Left lung (tissue), 10 donors: Measurements from ENCODE around the gene CD74. TPM values are rescaled to one million over a fixed set of nuclear protein-coding genes. Genes with fewer than 3 reads are reported as not detected.
"Not testable (repeated sequence)": the region's sequence is repeated elsewhere in the genome, so short reads cannot be mapped to it uniquely, and the experiment has no call there.

Experiments
- ATAC-seq: fragments of 200-7000 bp; cut with Tn5 transposase; one replicate; pipeline ENCODE4 v1.9.1; 2020; ENCODE audit warnings: moderate library complexity
- DNase-seq, 4 donors: peaks; one replicate each; pipeline ENCODE4 v3.0.0-alpha.2; 2013 to 2020
- H3K27ac ChIP-seq, 2 donors: fragments of 200-600 bp; sonication (generic) in 1 of 2; one replicate each; pipeline versions ENCODE4 v1.5.0 to v1.8.0; 2020 to 2021
- H3K27me3 ChIP-seq, 2 donors: fragments of 200-600 bp; sonication (generic) in 1 of 2; one replicate each; pipeline versions ENCODE4 v1.5.0 to v1.8.0; 2020 to 2021
- H3K36me3 ChIP-seq, 2 donors: fragments of 200-600 bp; sonication (generic) in 1 of 2; one replicate each; pipeline versions ENCODE4 v1.5.0 to v1.8.0; 2020 to 2021
- H3K4me1 ChIP-seq, 2 donors: fragments of 200-600 bp; one replicate each; pipeline ENCODE4 v1.8.0; 2021
- H3K4me3 ChIP-seq, 2 donors: fragments of 200-600 bp; sonication (generic) in 1 of 2; one replicate each; pipeline versions ENCODE4 v1.5.0 to v1.8.0; 2020 to 2021; ENCODE audit warnings: mild to moderate bottlenecking in 1 of 2
- H3K9me3 ChIP-seq, 2 donors: fragments of 200-600 bp; sonication (generic) in 1 of 2; one replicate each; pipeline versions ENCODE4 v1.5.0 to v1.8.0; 2020 to 2021
- CTCF ChIP-seq, 2 donors: fragments of 200-600 bp; sonication (generic) in 1 of 2; IDR thresholded peaks; one replicate each; pipeline versions ENCODE4 v1.5.0 to v1.8.0; 2021; ENCODE audit warnings: antibody characterized with exemption in 2 of 2
- intact Hi-C, 2 donors: fragments of 100-400 bp; cut with DNase I; formaldehyde crosslinking; loops; one replicate each; pipeline versions ENCODE4 v1.11.2 to v1.14.2; 2022
- polyA plus RNA-seq, 6 donors: library from polyadenylated mRNA; unstranded; fragments of 120-200 nt; gene quantifications; one replicate each; pipeline ENCODE4 v1.2.1, GENCODE V29; 2013; ENCODE audit not compliant: insufficient read length in 6 of 6
- total RNA-seq, 2 donors: library from RNA; stranded (reverse); fragmentation: NEBNext Ultra II Directional; extraction: Animal tissue kit (Norgen Biotek cat#: 25700); gene quantifications; one replicate each; pipeline ENCODE4 v1.2.1, GENCODE V29; 2021
- donor health status: DM: no; HTN: yes; CAD: no.
- donor health status: DM: no; HTN: no; CAD: no.

Gene CD74
- total and polyA plus RNA-seq, 8 donors: 143 to 2,212 (median 189) TPM

GRCh38 chr5:150458802-150459557 lies 46.3 kb upstream of the CD74 start:
- H3K36me3 ChIP-seq: no peaks in the 10 kb centered on the region
- H3K4me1 ChIP-seq: peaks cover 0 to 43% of the 10 kb centered on the region in 2 donors
- H3K9me3 ChIP-seq: no peaks in the 10 kb centered on the region
- no peak overlapping the region for H3K4me3 ChIP-seq
- TF ChIP-seq CTCF (IDR thresholded peaks at IDR 0.05): peak; percentile 78 to 88
- ATAC-seq: peak; percentile 98
- peak in 3 of 4 donors; percentile 76 to 95 (median 76) for DNase-seq
- H3K27me3 ChIP-seq: no peaks in the 10 kb centered on the region
- intact Hi-C loops: loop anchor here in 1 of 2 donors (5.0 kb wide), 2 partner anchors 83 to 198 kb away; no protein-coding TSS in a partner anchor
- no peak overlapping the region for H3K27ac ChIP-seq

GRCh38 chr5:150457562-150458240 lies 45.0 kb upstream of the CD74 start:
- H3K36me3 ChIP-seq: no peaks in the 10 kb centered on the region
- no peaks in the 10 kb centered on the region for H3K27me3 ChIP-seq
- no peak for TF ChIP-seq CTCF (IDR thresholded peaks at IDR 0.05)
- H3K9me3 ChIP-seq: no peaks in the 10 kb centered on the region
- H3K4me1 ChIP-seq: peaks cover 0 to 51% of the 10 kb centered on the region in 2 donors
- intact Hi-C loops: loop anchor here in 1 of 2 donors (5.0 kb wide), 2 partner anchors 85 to 200 kb away; no protein-coding TSS in a partner anchor
- DNase-seq (no peak), ATAC-seq (no peak)
- no peak overlapping the region for H3K4me3 ChIP-seq
- peak overlapping the region in 1 of 2 donors; percentile 62 for H3K27ac ChIP-seq

GRCh38 chr5:150457121-150457520 lies 44.4 kb upstream of the CD74 start:
- Histone ChIP-seq H3K27ac (peak overlapping the region in 1 of 2 donors; percentile 62), H3K27me3 (no peaks in the 10 kb centered on the region), H3K9me3 (no peaks in the 10 kb centered on the region), H3K36me3 (no peaks in the 10 kb centered on the region), H3K4me3 (no peak overlapping the region), H3K4me1 (peaks cover 0 to 51% of the 10 kb centered on the region in 2 donors)
- DNase-seq (no peak), ATAC-seq (no peak)
- TF ChIP-seq CTCF (IDR thresholded peaks at IDR 0.05): no peak
- intact Hi-C loops: loop anchor here in 1 of 2 donors (5.0 kb wide), 2 partner anchors 85 to 200 kb away; no protein-coding TSS in a partner anchor

- Histone ChIP-seq H3K27ac (peak overlapping the region in 1 of 2 donors; percentile 63), H3K27me3 (no peaks in the 10 kb centered on the region), H3K4me3 (no peak overlapping the region), H3K9me3 (no peaks in the 10 kb centered on the region), H3K36me3 (no peaks in the 10 kb centered on the region), H3K4me1 (peaks cover 0 to 45% of the 10 kb centered on the region in 2 donors)
- no peak for DNase-seq
- intact Hi-C loops: loop anchor here in 1 of 2 donors (5.0 kb wide), 2 partner anchors 88 to 203 kb away; no protein-coding TSS in a partner anchor
- TF ChIP-seq CTCF (IDR thresholded peaks at IDR 0.05): no peak
- ATAC-seq: no peak
Measured at GRCh38 chr5:150454492-150455229, 42.0 kb upstream of the CD74 start.

- intact Hi-C loops, ATAC-seq, H3K9me3 ChIP-seq, H3K27me3 ChIP-seq, H3K4me3 ChIP-seq, DNase-seq, H3K36me3 ChIP-seq: not testable (repeated sequence)
- Histone ChIP-seq H3K4me1 (peaks cover 0 to 41% of the 10 kb centered on the region in 2 donors), H3K27ac (peak overlapping the region in 1 of 2 donors; percentile 63)
Measured at GRCh38 chr5:150454027-150454426, 41.3 kb upstream of the CD74 start.
